Measurements from ENCODE around the gene WWOX. TPM values are rescaled to one million over a fixed set of nuclear protein-coding genes. Genes with fewer than 3 reads are reported as not detected.
A peak's percentile ranks its signal among the peaks of the same experiment; 100 is the strongest.

Gene WWOX
- total RNA-seq, 1 experiment from 2014 or later = 15.6 TPM

- no peaks in the 10 kb centered on the region for H3K36me3 Mint-ChIP-seq (ENCODE audit: insufficient read depth in 1 of 3, low read depth in 3 of 3)
- H3K9me3 ChIP-seq (ENCODE audit: control insufficient read depth, low read depth, low read length) = no peaks in the 10 kb centered on the region
- no peak overlapping the region for H4K91ac ChIP-seq (ENCODE audit: insufficient read length, low read depth, low read length)
- H4K8ac ChIP-seq (replicated peaks; ENCODE audit: insufficient read length, low read depth, low read length) = no peak overlapping the region
- no peak overlapping the region; a peak in 1 of 7 replicates for H3K27ac Mint-ChIP-seq
- H3K4me1 ChIP-seq (ENCODE audit: insufficient read depth, low read length) = no peaks in the 10 kb centered on the region; the same call in 1 of the 2 replicates
- DNase-seq = no peak
- peaks cover 3% of the 10 kb centered on the region for H3K23me2 ChIP-seq (ENCODE audit: insufficient read length, low read depth, low read length, poor library complexity, severe bottlenecking)
- no peak overlapping the region for H2AK5ac ChIP-seq (ENCODE audit: insufficient read length, low read length)
- TF ChIP-seq CTCF (conservative IDR thresholded peaks at IDR 0.05) = 0 out of 3 replicates have a peak, but pooled peaks have one; percentile 21
- no peak overlapping the region for H2BK120ac ChIP-seq (ENCODE audit: low read depth, low read length, poor library complexity, severe bottlenecking)
- no peak overlapping the region for H3K23ac ChIP-seq (ENCODE audit: insufficient read length, low read depth, low read length)
- no peak overlapping the region for H3K18ac ChIP-seq (ENCODE audit: insufficient read length, low read depth, low read length)
- no peak overlapping the region for H3K9ac ChIP-seq (ENCODE audit: extremely low read depth, insufficient read length, low read length)
- H3K14ac ChIP-seq (ENCODE audit: insufficient read depth, low read length) = no peak overlapping the region
- H4K20me1 ChIP-seq (ENCODE audit: control insufficient read depth, insufficient read depth, insufficient read length) = no peaks in the 10 kb centered on the region
- H3K4ac ChIP-seq (ENCODE audit: low read depth, low read length) = no peak overlapping the region
- H2BK15ac ChIP-seq (ENCODE audit: low read depth, low read length) = no peak overlapping the region
- no peak overlapping the region for H3K56ac ChIP-seq (ENCODE audit: insufficient read length, low read depth, low read length)
- H3T11ph ChIP-seq (ENCODE audit: low read length) = no peak overlapping the region
- no peak overlapping the region for H3K4me3 Mint-ChIP-seq
- H3K27ac ChIP-seq (ENCODE audit: insufficient read length, low read depth, low read length) = no peak overlapping the region
- H2BK20ac ChIP-seq (ENCODE audit: low read depth, low read length, poor library complexity, severe bottlenecking) = no peak overlapping the region
- H2BK12ac ChIP-seq (ENCODE audit: insufficient read length, low read depth, low read length) = no peak overlapping the region
- H3K79me1 ChIP-seq (ENCODE audit: insufficient read depth, low read depth, low read length, poor library complexity, severe bottlenecking) = no peaks in the 10 kb centered on the region
- no peak overlapping the region for H2BK5ac ChIP-seq (ENCODE audit: insufficient read length, low read length)
- no peak overlapping the region for H4K5ac ChIP-seq (ENCODE audit: insufficient read length, low read depth, low read length)
- no CpG with 5 or more reads among the region's 9 CpGs for WGBS (ENCODE audit: extremely low coverage, insufficient read length, low lambda C conversion rate)
- peaks cover 0 to 7% of the 10 kb centered on the region in 2 experiments; a peak in 1 of 4 replicates for H3K4me1 Mint-ChIP-seq
- no peak overlapping the region for H3K4me2 ChIP-seq (ENCODE audit: insufficient read depth, insufficient read length, low read length)
- H3K27me3 Mint-ChIP-seq (ENCODE audit: low read depth) = peaks cover 3% of the 10 kb centered on the region
- H3K79me2 ChIP-seq (ENCODE audit: insufficient read depth, low read length) = no peaks in the 10 kb centered on the region
- no peak overlapping the region for H2AFZ ChIP-seq (ENCODE audit: low read length)
- no peaks in the 10 kb centered on the region for H3K9me3 Mint-ChIP-seq
- no peaks in the 10 kb centered on the region for H3K27me3 ChIP-seq (ENCODE audit: insufficient read depth, low read length)
Observed at GRCh38 chr16:79008036-79008868, 908.8 kb downstream of the WWOX start.
